ENCODE data around the gene DMXL2.
"Not testable (repeated sequence)": the region's sequence is repeated elsewhere in the genome, so short reads cannot be mapped to it uniquely, and the experiment has no call there.

Gene DMXL2

DNA sequence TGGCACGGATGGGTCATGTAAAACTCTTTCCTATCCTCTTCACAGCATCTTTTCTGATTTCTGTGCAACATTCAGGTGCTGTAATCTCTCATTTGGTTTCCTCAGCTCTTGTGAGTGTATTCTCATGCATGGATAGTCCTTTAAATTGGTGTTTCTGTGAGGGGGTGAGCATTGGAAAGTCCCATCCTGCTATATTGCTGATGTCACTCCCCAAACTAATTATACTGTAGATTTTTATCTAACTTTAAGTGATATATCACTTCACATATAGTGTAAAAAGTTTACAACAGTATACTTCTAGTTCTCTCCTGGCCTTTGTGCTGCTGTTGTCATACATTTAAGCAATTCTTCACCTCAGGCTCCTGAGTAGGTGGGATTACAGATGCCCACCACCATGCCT lies 178.5 kb downstream of the DMXL2 start:
- H3K4me3 ChIP-seq (ENCODE audit: low read length), result no peak overlapping the region
- no peak for DNase-seq (ENCODE audit: low read depth, low spot score)

DNA sequence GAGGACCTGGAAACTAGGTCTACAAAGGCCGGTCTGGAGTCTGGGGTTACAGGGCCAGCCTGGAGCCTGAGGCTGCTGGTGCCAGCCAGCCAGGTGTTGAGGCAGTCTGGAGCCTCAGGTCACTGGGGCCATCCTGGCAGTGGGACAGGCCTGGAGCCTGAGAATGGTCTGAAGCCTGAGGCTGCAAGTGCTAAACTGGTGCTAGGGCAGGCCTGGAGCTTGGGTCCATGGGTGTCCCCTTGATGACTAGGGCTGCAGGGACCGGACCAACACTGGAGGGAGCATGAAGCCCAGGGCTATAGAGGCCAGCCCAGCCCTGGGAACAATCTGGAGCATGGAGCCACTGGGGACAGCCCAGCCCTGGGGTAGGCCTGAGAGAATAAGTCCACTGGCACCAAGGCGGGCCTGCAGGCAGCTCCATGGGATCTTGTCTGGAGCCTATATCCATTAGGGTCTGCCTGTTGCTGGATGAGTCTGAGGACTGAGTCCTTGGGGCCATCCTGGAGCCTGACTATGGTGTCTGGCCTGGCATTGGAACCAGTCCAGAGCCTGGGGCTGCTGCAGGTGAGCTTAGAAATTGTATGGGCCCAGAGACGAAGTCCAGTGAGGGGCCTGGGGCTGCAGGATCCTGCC lies 179.2 kb downstream of the DMXL2 start:
- DNase-seq (ENCODE audit: low read depth, low spot score), result no peak
- no peak overlapping the region for H3K4me3 ChIP-seq (ENCODE audit: low read length)

- no peak for DNase-seq (ENCODE audit: low read depth, low spot score)
- H3K4me3 ChIP-seq (ENCODE audit: low read length), result no peak overlapping the region
Measured at GRCh38 chr15:51438526-51438925, 184.0 kb downstream of the DMXL2 start.

DNA sequence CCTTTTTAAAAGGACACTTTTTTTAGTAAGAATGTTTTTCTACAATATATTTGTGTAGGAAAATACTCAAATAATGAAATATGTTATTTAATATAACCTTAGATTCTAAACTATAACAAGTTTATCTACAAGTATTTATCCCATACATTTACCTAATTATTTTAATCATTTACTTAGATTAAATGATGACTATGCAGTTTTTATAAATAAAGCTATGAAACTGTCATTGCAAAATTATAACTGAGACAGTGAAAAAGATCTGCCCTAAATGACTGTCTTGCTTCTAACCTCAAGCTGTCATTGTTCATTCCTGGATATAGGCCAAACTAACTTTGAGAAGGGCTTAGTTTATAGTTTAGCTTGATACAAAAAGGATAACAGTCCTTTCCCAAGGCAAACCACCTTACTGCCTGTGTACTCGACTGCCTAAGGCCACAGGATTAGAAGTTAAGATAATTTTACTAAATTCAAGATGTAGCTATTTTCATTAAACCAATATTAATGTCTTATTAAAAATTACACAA lies 197.0 kb downstream of the DMXL2 start:
- no peak for DNase-seq (ENCODE audit: low read depth, low spot score)
- H3K4me3 ChIP-seq (ENCODE audit: low read length), result no peak overlapping the region

DNA sequence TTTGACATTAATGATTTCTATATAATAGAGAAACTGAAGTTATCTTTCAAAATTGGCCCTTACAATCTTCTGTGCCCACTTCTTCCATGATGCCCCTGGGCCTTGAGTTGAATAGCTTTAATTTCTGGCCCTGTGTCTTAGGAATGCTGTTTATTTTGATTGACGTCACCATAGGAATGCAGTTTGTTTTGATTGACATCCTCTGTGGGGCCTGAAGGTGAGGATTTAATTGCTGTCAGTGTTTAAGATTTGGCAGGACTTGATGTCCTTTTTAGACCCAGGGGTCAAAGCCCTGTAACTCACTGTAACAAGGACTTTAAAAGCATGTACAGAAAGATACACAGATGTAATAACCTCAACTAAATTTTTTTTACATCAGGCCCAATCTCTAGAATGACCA lies 197.8 kb downstream of the DMXL2 start:
- DNase-seq (ENCODE audit: low read depth, low spot score), result no peak
- H3K4me3 ChIP-seq (ENCODE audit: low read length), result no peak overlapping the region

DNA sequence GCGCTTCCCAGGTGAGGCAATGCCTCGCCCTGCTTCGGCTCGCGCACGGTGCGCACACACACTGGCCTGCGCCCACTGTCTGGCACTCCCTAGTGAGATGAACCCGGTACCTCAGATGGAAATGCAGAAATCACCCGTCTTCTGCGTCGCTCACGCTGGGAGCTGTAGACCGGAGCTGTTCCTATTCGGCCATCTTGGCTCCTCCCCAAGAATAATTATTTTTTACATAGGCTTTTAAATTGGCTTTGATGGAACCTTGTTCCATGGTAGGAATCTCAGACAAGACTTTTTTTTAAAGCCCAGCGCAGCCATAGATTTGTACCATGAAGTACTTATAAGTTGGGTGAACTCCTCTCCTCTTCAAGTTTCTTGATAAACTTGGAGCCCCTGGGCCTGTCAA lies 199.5 kb downstream of the DMXL2 start:
- H3K4me3 ChIP-seq (ENCODE audit: low read length); DNase-seq (ENCODE audit: low read depth, low spot score): not testable (repeated sequence)

- no peak for DNase-seq (ENCODE audit: low read depth, low spot score)
- no peak overlapping the region for H3K4me3 ChIP-seq (ENCODE audit: low read length)
Measured at GRCh38 chr15:51416129-51416528, 206.4 kb downstream of the DMXL2 start.

- no peak overlapping the region for H3K4me3 ChIP-seq (ENCODE audit: low read length)
- no peak for DNase-seq (ENCODE audit: low read depth, low spot score)
Measured at GRCh38 chr15:51414256-51414860, 208.2 kb downstream of the DMXL2 start.

DNA sequence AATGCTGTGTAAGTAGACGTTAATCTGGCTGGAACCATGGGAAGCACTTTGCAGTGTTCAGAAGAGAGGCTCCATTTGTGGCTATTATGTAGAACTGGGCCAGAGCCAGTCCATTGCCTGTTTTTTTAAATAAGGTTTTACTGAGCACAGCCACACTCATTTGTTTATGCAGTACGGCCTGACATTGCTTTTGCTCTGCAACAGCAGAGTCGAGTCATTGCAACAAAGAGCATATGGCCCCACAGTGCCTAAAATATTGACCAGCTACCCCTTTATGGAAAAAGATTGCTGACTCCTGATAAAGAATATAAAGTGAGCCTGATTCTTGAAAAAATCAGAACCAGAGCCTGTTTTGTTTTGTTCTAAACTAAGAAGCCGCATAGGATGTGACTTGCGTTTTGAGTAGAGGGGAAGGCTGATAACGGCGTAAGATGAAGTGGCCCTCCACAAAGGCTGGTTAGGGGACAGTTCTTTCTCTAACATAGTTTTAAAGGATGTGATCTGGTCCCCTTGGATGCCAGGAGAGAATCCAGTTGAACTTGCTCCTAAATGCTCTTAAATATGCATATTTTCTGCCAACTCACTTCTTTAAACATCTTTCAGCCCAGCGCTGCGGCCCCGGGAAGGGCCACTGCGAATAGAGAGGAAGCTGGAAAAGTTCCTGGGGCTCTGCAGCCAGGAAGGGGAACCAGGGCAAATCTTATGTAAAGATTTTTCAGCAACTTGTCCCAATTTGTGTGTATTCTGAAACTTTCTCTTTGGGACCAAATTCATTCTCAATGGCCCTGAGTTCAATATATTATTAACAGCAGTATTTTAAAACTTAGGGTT lies 216.7 kb downstream of the DMXL2 start:
- H3K4me3 ChIP-seq (ENCODE audit: low read length), result no peak overlapping the region
- DNase-seq (ENCODE audit: low read depth, low spot score), result no peak

- no peak for DNase-seq (ENCODE audit: low read depth, low spot score)
- no peak overlapping the region for H3K4me3 ChIP-seq (ENCODE audit: low read length)
Measured at GRCh38 chr15:51403946-51404695, 218.4 kb downstream of the DMXL2 start.

DNA sequence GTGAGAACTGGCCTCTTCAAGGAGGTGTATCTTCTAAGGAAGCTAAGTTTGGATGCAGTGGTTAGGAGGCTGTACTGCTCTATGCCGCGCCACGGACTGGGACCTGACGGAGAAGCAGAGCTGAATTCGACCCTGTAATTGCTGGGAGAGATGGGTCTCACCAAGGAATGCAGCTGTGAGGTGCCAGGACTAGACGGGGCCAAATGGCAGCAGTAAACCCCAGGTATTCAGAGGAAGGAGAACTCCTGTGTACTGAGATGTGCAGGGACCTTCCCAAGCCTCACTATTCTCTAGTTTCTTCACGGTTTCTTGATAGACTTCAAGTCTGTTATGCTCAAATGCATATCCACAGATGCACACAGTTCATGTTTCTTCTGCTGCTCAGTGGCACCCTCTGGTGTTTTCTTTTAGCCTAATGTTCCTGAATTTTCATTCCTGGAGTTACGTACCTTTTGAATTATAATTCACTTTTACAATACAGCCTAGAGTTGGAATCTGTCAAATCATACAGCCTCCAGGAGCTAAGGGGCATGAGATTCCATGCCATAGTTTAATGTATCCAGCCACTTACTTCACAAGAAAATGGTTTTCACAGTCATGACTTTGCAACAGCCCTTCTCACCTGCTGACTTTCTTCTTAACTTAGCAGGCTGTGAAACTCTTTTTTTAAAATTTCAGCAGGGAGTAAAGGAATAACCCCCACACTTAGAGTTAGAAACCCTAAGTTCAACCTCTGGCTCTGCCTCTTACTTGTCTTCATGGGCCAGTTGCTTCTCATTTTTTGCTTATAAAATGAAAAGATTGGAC lies 219.3 kb downstream of the DMXL2 start:
- DNase-seq (ENCODE audit: low read depth, low spot score), result peak; percentile 10
- H3K4me3 ChIP-seq (ENCODE audit: low read length), result no peak overlapping the region

DNA sequence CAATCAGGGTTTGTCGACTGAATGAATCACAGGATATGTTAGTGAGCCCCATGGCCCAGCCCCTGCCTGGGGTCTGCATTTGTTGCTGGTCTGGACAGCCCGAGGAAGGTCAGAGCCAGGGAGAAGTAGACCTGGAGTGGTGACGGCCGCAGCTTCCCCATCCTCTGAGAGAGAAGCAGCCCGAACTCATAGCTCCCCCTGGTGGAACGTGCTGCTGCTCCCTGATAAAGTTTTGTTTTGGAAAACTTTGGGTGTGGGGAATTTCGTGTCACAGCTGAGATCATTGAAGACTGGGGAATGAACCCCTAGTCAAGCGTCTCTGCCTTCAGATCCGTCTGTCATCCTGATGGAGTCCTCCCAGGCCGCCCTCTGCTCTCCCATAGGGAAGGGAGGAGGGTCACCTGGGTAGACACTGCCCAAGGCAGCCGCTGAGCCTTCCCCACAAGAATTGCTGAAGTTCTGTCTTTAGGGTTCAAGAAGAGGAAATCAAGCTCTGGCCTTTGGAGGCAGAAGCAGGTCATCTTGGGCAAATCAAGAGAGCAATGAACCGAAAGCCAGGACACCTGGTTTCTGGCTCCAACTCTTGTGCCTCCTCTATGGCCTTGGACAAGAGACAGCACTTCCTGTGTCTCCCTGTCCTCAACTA lies 220.6 kb downstream of the DMXL2 start:
- no peak overlapping the region for H3K4me3 ChIP-seq (ENCODE audit: low read length)
- DNase-seq (ENCODE audit: low read depth, low spot score), result no peak

- DNase-seq (ENCODE audit: low read depth, low spot score), result no peak
- H3K4me3 ChIP-seq (ENCODE audit: low read length), result no peak overlapping the region
Measured at GRCh38 chr15:51401051-51401780, 221.4 kb downstream of the DMXL2 start.

DNA sequence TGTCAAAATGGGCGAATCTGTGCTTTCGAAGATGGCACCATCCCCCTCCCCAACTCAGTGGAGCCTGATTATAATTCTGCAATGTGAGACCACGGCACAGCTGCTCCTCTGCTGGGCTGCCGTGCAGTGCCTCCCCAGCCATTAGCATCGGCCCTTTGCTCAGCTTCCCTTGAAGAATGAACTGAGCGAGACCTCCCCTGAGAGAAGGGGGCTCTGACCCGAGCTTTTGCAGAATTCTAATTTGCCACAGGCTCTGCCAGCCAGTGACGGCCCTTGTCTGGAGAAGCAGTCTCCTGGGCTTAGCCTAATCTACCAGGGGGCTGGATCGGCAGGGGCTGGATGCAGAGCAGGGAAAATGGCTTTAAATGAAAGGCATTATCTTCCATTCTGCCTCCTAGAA lies 223.9 kb downstream of the DMXL2 start:
- H3K4me3 ChIP-seq (ENCODE audit: low read length), result no peak overlapping the region
- no peak for DNase-seq (ENCODE audit: low read depth, low spot score)
